Measurements from ENCODE around the gene NPFFR2. TPM values are rescaled to one million over a fixed set of nuclear protein-coding genes. Genes with fewer than 3 reads are reported as not detected.
"Not testable (repeated sequence)": the region's sequence is repeated elsewhere in the genome, so short reads cannot be mapped to it uniquely, and the experiment has no call there.

The NPFFR2 gene
- total RNA-seq (2014; rRNA removed; shearing (Covaris generic)) = not detected in 2 replicates

DNA sequence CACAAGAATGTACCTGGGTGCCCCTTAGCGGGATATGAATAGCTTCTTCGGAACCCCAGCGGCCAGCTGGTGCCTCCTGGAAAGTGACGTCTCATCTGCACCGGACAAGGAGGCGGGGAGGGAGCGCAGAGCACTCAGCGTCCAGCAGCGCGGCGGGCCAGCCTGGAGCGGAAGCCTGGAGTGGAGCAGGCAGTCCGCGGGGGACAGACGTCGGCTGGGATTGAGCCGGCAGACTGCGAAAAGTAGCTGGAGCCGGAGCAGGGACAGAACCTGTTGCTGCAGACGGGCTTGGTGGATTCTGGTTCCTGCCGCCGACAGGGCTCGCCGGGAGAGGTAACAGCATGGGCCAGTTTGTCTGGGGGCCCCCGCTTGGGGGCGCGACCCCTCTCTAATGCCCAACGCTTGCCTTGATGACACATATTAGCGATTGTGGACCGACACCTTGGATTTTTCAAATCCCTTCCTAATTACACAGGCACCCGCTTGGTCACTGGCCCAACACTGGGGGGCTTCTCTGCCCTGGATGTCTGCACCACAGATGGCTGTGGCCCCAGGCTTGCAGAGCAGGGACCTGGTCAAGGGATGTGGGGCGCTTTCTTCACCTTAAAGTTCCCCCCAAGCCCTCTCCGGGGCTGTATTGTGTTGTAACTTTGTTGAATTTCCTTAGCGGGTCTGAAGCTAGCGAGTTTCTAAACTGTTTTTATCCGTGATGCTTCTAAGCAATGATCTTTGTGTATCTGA lies at the start of gene NPFFR2:
Gene NPFFR2 (plus strand): TSS at position 133 of the 741 bp plus-strand sequence. CDS start 96,592 bp downstream, outside the sequence.
- DNase-seq (ENCODE audit: low spot score) = no peak

DNA sequence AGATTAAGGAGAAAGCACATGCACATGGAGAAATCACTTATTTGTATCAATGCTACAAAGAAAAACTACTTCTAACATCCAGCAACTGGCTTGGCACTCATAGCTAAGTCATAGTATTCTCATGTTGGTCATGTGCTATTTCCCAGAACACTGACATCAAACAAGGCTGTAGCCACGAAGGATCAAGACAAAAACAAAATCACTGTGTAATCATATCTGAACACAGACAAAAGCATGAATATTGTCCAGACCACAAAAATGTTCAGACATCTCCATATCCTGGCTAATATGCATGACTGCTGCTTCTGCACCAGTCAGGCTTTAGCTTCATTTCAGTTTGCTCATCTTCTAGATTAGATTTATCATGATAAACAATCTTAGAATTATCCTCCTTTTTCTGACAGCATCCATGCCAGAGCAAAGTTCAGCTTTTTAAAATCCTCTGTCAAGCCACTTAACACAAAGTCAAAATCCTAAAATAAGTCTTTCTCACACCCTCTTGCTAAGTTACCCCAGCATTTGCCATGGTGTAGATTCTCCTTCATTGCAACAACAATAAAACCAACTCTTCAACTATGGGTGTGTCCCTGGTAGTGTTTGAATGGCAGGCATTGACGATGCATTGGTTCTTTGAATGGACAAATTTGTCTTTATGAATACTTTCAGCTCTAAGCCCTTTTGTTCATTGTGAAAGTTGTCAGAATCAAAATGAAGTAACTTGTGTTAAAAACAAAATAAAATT lies 39.1 kb upstream of the NPFFR2 start:
- no peak for DNase-seq (ENCODE audit: low spot score)

- no peak for DNase-seq (ENCODE audit: low spot score)
Measured at GRCh38 chr4:71994559-71994958, 37.2 kb upstream of the NPFFR2 start.

- no peak for DNase-seq (ENCODE audit: low spot score)
Measured at GRCh38 chr4:71995297-71995696, 36.5 kb upstream of the NPFFR2 start.

GRCh38 chr4:72006586-72006985 lies 25.2 kb upstream of the NPFFR2 start:
- DNase-seq (ENCODE audit: low spot score) = no peak

- no peak for DNase-seq (ENCODE audit: low spot score)
Measured at GRCh38 chr4:72011906-72012305, 19.9 kb upstream of the NPFFR2 start.

DNA sequence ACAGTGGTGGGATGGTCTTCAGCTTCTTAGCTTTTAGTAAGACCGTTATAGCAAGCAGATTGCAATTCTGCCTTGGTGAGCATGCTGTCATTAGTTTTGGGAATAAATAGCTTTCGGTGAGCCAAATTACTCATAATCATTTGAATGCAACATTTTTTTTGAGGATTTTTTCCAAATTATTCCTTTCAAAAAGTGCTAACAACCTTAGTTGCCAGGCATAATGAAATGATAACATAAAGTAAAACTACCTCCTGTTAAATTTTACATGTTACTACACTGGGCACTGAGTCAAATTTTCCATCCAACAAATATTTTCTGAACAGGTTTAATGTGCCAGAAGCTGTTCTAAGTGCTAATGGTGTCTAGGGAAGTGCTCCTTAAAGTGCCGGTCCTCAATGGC lies 15.8 kb upstream of the NPFFR2 start:
- no peak for DNase-seq (ENCODE audit: low spot score)

GRCh38 chr4:72019688-72020087 lies 12.1 kb upstream of the NPFFR2 start:
- DNase-seq (ENCODE audit: low spot score) = no peak

- DNase-seq (ENCODE audit: low spot score) = no peak
Measured at GRCh38 chr4:72022553-72022952, 9.2 kb upstream of the NPFFR2 start.

GRCh38 chr4:72055566-72055965 lies 23.8 kb downstream of the NPFFR2 start:
- no peak for DNase-seq (ENCODE audit: low spot score)

DNA sequence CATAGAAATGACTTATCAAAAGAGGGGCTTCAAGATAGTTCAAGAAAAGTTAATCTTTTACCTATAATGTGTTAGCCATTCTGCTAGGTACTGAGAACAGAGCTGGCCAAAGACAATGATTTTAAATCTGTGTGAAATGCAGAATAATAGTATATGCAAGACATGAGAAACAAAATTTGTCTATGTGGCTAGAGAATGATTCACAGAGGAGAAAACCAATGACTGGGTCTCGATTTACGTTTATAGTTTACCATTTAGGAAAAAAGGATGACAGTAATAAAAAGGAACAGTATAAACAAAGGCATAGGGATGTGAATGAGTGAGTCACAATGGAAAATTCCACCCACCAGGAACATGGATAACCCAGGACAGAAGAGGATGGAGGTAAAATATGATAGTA lies 31.9 kb downstream of the NPFFR2 start:
- no peak for DNase-seq (ENCODE audit: low spot score)

DNA sequence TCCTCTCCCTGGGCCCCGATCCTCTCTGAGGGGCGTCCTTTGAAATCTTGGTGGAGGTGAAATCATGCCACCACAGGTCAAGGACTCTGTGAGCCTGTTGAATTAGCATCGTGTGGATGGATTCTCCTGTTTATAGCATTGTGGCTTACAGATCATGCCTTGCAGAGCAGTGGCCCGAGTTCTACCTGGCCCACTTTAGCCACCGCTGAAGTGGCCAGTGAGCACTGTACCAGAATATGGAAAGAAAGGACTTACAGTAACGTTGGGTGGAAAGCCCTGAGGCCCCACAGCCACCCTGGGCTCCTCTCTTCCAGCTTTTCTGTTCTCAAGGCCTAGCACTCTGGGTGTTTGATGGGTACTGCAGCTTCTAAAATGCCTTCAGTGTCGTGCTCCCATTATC lies 35.3 kb downstream of the NPFFR2 start:
- no peak for DNase-seq (ENCODE audit: low spot score)

DNA sequence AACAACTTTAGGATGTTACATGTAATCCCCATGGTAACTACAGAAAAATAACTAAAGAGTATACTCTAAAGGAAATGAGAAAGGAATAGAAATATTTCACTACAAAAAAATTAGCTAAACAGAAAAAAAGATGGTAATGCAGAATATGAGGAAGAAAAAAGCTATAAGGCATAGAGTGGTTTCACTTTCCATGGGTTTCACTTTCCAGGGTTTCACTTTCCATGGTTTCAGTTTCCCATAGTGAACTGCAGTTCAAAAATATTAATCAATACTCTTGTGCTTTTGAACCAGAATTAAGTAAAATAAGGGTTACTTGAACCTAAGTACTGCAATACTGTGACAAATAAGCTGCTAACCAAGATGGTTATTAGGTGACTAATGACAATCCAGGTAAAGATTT lies 42.0 kb downstream of the NPFFR2 start:
- no peak for DNase-seq (ENCODE audit: low spot score)

- DNase-seq (ENCODE audit: low spot score) = no peak
Measured at GRCh38 chr4:72076562-72076961, 44.8 kb downstream of the NPFFR2 start.

GRCh38 chr4:72077346-72077745 lies 45.5 kb downstream of the NPFFR2 start:
- no peak for DNase-seq (ENCODE audit: low spot score)

GRCh38 chr4:72084587-72085011 lies 52.8 kb downstream of the NPFFR2 start:
- DNase-seq (ENCODE audit: low spot score) = no peak

DNA sequence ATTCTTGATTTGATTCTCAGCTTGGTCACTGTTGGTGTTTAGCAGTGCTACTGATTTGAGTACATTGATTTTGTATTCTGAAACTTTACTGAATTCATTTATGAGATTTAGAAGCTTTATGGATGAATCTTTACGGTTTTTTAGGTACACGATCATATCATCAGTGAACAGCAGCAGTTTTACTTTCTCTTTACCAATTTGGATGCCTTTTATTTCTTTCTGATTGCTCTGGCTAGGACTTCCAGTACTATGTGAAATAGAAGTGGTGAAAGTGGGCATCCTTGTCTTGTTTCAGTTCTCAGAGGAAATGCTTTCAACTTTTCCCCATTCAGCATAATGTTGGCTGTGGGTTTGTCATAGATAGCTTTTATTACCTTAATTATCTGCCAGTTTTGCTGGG lies 58.8 kb downstream of the NPFFR2 start:
- not testable (repeated sequence) for DNase-seq (ENCODE audit: low spot score)

GRCh38 chr4:72094059-72094797 lies 62.4 kb downstream of the NPFFR2 start:
- DNase-seq (ENCODE audit: low spot score) = no peak

- DNase-seq (ENCODE audit: low spot score) = no peak
Measured at GRCh38 chr4:72107456-72107855, 75.7 kb downstream of the NPFFR2 start.

GRCh38 chr4:72109364-72109763 lies 77.6 kb downstream of the NPFFR2 start:
- DNase-seq (ENCODE audit: low spot score) = no peak

GRCh38 chr4:72109959-72110497 lies 78.2 kb downstream of the NPFFR2 start:
- DNase-seq (ENCODE audit: low spot score) = no peak

DNA sequence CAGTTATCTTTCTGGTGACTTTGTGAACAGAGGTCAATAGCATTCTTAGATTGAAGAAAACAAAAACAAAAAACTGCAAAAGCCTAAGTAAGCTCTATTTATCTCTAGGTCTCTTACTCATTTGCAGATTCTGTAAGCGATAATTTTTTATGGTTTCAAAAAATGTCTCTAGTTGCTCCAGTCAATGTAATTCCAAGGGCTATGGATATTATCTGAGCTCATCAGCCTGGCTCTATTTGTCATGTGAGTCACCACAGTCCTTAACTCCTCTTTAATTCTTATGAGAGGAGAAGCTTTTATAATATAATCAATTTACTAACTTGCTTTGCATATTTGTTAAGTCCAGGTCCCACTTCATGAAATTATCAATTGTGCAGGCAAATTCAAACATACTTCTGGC lies 79.1 kb downstream of the NPFFR2 start:
- DNase-seq (ENCODE audit: low spot score) = peak; percentile 16
